ENCODE results near the gene RRP15. TPM values are rescaled to one million over a fixed set of nuclear protein-coding genes. Genes with fewer than 3 reads are reported as not detected.

The RRP15 gene
- total and polyA plus RNA-seq, 2 of the 13 experiments (the other 11 are each of a cell fraction or from before 2014, with no cell fraction given) = 2.1 to 37.5 TPM

- no peak for TF ChIP-seq ZBTB44 (CRISPR knock-in tag; IDR thresholded peaks at IDR 0.05)
- no peak for TF ChIP-seq CEBPB (IDR thresholded peaks at IDR 0.05; ENCODE audit: borderline replicate concordance, low read depth, low read length)
- peak; percentile 80 for TF ChIP-seq ZFX (CRISPR knock-in tag; IDR thresholded peaks at IDR 0.05; ENCODE audit: low read depth)
- TF ChIP-seq HNF4G (IDR thresholded peaks at IDR 0.05; ENCODE audit: borderline replicate concordance, low read depth, low read length) = no peak
- no peak for TF ChIP-seq HNF4G (CRISPR knock-in tag; IDR thresholded peaks at IDR 0.05; ENCODE audit: borderline replicate concordance, low read depth)
- 0 out of 2 replicates have a peak, but pooled peaks have one; percentile 58 for TF ChIP-seq RXRA (CRISPR knock-in tag; IDR thresholded peaks at IDR 0.05)
- no peak for TF ChIP-seq NFE2L2 (IDR thresholded peaks at IDR 0.05; ENCODE audit: low read length)
- no peak for TF ChIP-seq NFYC (CRISPR knock-in tag; IDR thresholded peaks at IDR 0.05)
- TF ChIP-seq IKZF5 (CRISPR knock-in tag; IDR thresholded peaks at IDR 0.05) = peak; percentile 80; the same call in 1 of the 2 replicates
- no peak; the same call in 1 of the 2 replicates for TF ChIP-seq ZNF614 (CRISPR knock-in tag; IDR thresholded peaks at IDR 0.05; ENCODE audit: borderline replicate concordance)
- peak; percentile 69; the same call in 1 of the 2 replicates for TF ChIP-seq HIVEP1 (CRISPR knock-in tag; IDR thresholded peaks at IDR 0.05)
- TF ChIP-seq HMG20B (CRISPR knock-in tag; conservative IDR thresholded peaks at IDR 0.05) = no peak
- TF ChIP-seq CEBPG (CRISPR knock-in tag; IDR thresholded peaks at IDR 0.05) = peak; percentile 43
- peak; percentile 97 for TF ChIP-seq MXD4 (CRISPR knock-in tag; IDR thresholded peaks at IDR 0.05)
- 0 out of 2 replicates have a peak, but pooled peaks have one; percentile 43 for TF ChIP-seq MTF2 (CRISPR knock-in tag; IDR thresholded peaks at IDR 0.05; ENCODE audit: borderline replicate concordance)
- TF ChIP-seq GATA4 (IDR thresholded peaks at IDR 0.05; ENCODE audit: borderline replicate concordance, low read depth) = peak; percentile 66; the same call in 1 of the 2 replicates
- peak; percentile 98 for TF ChIP-seq TAF1 (CRISPR knock-in tag; IDR thresholded peaks at IDR 0.05)
- no peak for TF ChIP-seq ZNF749 (CRISPR knock-in tag; IDR thresholded peaks at IDR 0.05; ENCODE audit: borderline replicate concordance)
- TF ChIP-seq GATAD1 (CRISPR knock-in tag; IDR thresholded peaks at IDR 0.05) = peak; percentile 99
- peak; percentile 67; the same call in 1 of the 2 replicates for TF ChIP-seq MEIS1 (CRISPR knock-in tag; IDR thresholded peaks at IDR 0.05; ENCODE audit: borderline replicate concordance)
- TF ChIP-seq CREB3 (CRISPR knock-in tag; IDR thresholded peaks at IDR 0.05) = peak; percentile 66; the same call in 1 of the 2 replicates
- TF ChIP-seq ZNF704 (CRISPR knock-in tag; IDR thresholded peaks at IDR 0.05; ENCODE audit: borderline replicate concordance) = peak; percentile 64; the same call in 1 of the 2 replicates
- peak; percentile 63 for TF ChIP-seq PPARG (CRISPR knock-in tag; conservative IDR thresholded peaks at IDR 0.05)
- TF ChIP-seq ZNF691 (CRISPR knock-in tag; IDR thresholded peaks at IDR 0.05; ENCODE audit: borderline replicate concordance, low read depth) = peak; percentile 65; the same call in 1 of the 2 replicates
- TF ChIP-seq DNMT3B (CRISPR knock-in tag; conservative IDR thresholded peaks at IDR 0.05) = no peak; the same call in 1 of the 2 replicates
Observed at GRCh38 chr1:218284917-218285635, at the start of gene RRP15 (continued).

Data from HepG2 (cell line).